GM10266 (cell line): ENCODE data around the gene PRR22.

Experiments
- DNase-seq: peaks from one replicate; pipeline ENCODE4 v3.0.0; 2012; ENCODE audit errors: extremely low spot score
- TF ChIP-seq, protein P1 (sequence below): IDR thresholded peaks from 2 replicates; pipeline ENCODE4 v1.5.1; 2012; ENCODE audit warnings: mild to moderate bottlenecking, low read depth; ENCODE audit not compliant: control insufficient read depth, insufficient read depth; ENCODE audit errors: missing control alignments

Gene PRR22

GRCh38 chr19:5798244-5798643 lies 13.7 kb upstream of the PRR22 start:
- TF ChIP-seq, protein P1, sequence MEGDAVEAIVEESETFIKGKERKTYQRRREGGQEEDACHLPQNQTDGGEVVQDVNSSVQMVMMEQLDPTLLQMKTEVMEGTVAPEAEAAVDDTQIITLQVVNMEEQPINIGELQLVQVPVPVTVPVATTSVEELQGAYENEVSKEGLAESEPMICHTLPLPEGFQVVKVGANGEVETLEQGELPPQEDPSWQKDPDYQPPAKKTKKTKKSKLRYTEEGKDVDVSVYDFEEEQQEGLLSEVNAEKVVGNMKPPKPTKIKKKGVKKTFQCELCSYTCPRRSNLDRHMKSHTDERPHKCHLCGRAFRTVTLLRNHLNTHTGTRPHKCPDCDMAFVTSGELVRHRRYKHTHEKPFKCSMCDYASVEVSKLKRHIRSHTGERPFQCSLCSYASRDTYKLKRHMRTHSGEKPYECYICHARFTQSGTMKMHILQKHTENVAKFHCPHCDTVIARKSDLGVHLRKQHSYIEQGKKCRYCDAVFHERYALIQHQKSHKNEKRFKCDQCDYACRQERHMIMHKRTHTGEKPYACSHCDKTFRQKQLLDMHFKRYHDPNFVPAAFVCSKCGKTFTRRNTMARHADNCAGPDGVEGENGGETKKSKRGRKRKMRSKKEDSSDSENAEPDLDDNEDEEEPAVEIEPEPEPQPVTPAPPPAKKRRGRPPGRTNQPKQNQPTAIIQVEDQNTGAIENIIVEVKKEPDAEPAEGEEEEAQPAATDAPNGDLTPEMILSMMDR: no peak
- DNase-seq: no peak

- DNase-seq: no peak
- TF ChIP-seq, protein P1: no peak
These were observed 10.9 kb upstream of the PRR22 start for GRCh38 chr19:5795382-5795919.

DNA sequence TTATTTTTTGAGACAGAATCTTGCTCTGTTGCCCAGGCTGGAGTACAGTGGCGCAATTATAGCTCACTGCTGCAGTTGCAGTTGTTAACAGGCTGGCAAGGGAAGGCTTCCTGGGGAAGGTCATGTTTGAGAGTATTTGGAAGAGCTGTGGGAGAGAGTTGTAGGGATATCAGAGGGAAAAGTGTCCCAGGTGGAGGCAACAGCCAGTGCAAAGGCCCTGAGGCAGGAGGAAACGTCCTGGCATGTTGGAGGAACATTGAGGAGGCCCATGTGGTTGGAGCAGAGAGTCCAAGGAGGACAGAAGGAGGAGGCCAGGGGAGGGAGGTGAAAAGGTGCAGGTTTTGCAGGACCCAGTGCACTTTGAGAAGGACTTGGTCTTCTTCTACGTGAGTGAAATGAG lies 8.6 kb upstream of the PRR22 start:
- no peak for DNase-seq

GRCh38 chr19:5792224-5792623 lies 7.7 kb upstream of the PRR22 start:
- no peak for DNase-seq
- TF ChIP-seq, protein P1: no peak

More for the DNA sequence above, 8.6 kb upstream of the PRR22 start:
- TF ChIP-seq, protein P1: no peak

DNA sequence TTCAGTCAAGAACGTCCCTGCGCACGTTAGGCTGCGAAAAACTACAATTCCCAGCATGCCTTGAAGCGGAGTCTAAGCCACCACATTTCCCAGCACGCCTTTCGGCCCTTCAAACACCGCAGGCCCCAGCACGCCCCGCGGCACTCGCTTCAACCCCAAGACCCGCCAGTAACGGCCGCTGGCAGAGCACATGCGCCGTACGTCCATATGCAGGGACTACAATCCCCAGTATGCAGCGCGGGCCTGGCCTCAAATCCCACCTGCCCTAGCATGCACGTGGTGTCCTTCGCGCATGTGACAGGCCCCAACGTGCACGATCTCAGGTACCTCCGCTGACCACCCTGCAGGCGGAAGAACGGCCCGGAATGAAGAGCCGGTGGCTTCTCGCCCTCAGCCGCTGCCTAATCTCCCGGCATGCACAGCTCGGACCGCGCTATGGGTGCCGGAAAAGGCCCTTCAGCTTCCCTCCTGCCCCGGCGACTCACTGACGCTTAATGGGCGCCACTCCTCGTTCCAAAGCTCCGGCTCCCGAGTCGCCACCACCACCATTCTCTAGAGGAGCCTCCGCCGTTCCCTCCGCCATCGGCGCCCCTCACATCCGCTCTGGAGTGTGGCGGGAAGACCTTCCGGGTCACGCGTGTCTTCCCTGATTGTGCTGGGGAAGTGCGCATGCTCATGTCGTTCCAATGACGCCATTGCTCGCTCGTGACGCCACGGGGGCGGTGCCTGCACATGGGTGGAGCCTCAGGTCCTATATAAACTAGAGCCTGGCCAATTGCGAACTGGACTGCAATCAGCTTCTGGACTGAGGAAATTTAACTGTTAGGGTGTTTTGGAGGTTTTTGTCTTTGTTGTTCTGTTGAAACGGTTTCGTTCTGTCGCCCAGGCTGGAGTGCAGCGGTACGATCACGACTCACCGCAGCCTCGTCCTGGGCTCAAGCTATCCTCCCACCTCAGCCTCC lies 6.3 kb upstream of the PRR22 start, which contains the start of gene DUS3L:
DUS3L (minus strand) TSS at position 605 of the 962 bp plus-strand sequence; CDS start at position 583, 22 bp downstream.
- TF ChIP-seq, protein P1: no peak

DNA sequence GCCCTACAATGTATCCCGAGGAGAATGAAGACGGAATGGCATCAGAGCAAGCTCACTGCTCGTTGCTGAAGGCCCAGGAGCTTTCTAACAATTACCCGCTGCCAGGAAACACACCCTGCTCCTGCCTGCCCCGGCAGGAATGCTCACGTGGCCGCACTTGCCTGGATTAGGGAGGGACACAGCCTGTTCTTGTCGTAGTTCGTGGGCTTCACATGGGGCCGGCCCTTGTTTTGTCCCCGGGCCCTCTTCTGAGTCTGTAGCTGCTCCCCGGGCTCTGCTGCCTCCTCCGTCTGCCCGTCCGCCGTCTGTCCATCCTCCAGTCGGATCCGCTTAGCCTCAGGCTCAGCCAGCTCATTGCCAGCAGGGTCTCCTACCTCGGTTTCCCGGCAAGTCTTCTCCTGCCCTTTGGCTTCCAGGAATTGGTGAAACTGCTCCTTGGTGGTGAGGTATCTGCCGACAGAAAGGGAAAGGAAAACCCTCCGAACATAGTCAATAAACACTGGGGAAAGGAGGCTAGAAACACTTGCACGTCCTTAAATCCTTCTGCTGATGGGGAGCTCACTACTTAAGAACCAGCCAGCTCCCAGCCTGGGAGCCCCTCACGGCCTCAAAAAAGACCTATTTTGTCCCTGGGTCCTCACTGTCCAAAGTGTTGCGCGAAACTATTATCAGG lies 5.5 kb upstream of the PRR22 start:
- TF ChIP-seq, protein P1: no peak
- DNase-seq: no peak

More for the DNA sequence above, 6.3 kb upstream of the PRR22 start, which contains the start of gene DUS3L:
- DNase-seq: peak; percentile 99
